ENCODE data around the gene NCOA1. TPM values are rescaled to one million over a fixed set of nuclear protein-coding genes. Genes with fewer than 3 reads are reported as not detected.

The NCOA1 gene
- total and polyA plus RNA-seq, 10 of the 15 experiments (the other 5 are each of a cell fraction or from before 2014, with no cell fraction given): 1.8 to 35.6 (median 6.1) TPM

GRCh38 chr2:24613154-24613814 lies 122.2 kb downstream of the NCOA1 start (continued):
- TF ChIP-seq RAD21 (IDR thresholded peaks at IDR 0.05; ENCODE audit: insufficient read depth, low read depth, low read length) (peak; percentile 64), RFX5 (IDR thresholded peaks at IDR 0.05; ENCODE audit: low read depth, low read length) (no peak), BCLAF1 (IDR thresholded peaks at IDR 0.05) (no peak), NFIC (IDR thresholded peaks at IDR 0.05; ENCODE audit: low read depth, low read length) (no peak), TCF3 (IDR thresholded peaks at IDR 0.05; ENCODE audit: borderline replicate concordance, insufficient read depth, low read depth, low read length) (0 out of 2 replicates have a peak, but pooled peaks have one; percentile 21), ZNF592 (IDR thresholded peaks at IDR 0.05) (no peak), SMC3 (IDR thresholded peaks at IDR 0.05; ENCODE audit: borderline replicate concordance, low read length) (peak; percentile 34; the same call in 1 of the 2 replicates), KDM1A (IDR thresholded peaks at IDR 0.05; ENCODE audit: borderline replicate concordance) (no peak), RUNX3 (IDR thresholded peaks at IDR 0.05; ENCODE audit: low read length) (0 out of 2 replicates have a peak, but pooled peaks have one; percentile 4)
- TF ChIP-seq, protein P1, sequence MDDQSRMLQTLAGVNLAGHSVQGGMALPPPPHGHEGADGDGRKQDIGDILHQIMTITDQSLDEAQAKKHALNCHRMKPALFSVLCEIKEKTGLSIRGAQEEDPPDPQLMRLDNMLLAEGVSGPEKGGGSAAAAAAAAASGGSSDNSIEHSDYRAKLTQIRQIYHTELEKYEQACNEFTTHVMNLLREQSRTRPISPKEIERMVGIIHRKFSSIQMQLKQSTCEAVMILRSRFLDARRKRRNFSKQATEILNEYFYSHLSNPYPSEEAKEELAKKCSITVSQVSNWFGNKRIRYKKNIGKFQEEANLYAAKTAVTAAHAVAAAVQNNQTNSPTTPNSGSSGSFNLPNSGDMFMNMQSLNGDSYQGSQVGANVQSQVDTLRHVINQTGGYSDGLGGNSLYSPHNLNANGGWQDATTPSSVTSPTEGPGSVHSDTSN (IDR thresholded peaks at IDR 0.05; ENCODE audit: insufficient replicate concordance, low read depth, low read length): no peak

All from GM12878 (cell line).